ENCODE results near the gene LRTM1. TPM values are rescaled to one million over a fixed set of nuclear protein-coding genes. Genes with fewer than 3 reads are reported as not detected.

Gene LRTM1
- total and polyA plus RNA-seq, 11 donors = not detected

DNA sequence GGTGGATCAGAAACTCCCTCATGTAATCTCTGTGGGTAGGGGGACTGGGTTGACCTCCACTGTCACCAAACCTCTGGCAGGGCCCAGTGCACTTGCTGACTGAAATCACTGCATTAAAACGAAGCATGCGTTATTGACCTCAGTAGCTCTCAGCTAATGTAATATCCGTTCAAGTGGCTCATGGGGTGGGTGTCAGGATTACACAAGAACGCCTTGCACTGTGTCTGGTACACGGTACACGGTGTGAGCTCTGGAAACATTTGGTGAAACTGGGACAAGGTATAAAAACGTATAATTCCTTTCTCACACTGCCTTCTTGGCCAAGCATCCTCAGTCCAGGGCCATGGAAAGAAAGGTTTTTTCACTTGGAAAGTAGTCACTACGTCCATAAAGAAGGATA, 11.9 kb downstream of the LRTM1 start:
- no peak overlapping the region for H3K27ac ChIP-seq
- WGBS, 4 donors = 77 to 82% (median 80%) methylated on average over 8 of the region's 8 CpGs
- ATAC-seq (no peak), DNase-seq (no peak)
- no peaks in the 10 kb centered on the region for H3K4me1 ChIP-seq
- H3K4me3 ChIP-seq = no peak overlapping the region
- H3K9me3 ChIP-seq = peaks cover 0 to 9% (median 3%) of the 10 kb centered on the region in 12 donors
- no peak for TF ChIP-seq POLR2A (IDR thresholded peaks at IDR 0.05)
- TF ChIP-seq, protein P1, sequence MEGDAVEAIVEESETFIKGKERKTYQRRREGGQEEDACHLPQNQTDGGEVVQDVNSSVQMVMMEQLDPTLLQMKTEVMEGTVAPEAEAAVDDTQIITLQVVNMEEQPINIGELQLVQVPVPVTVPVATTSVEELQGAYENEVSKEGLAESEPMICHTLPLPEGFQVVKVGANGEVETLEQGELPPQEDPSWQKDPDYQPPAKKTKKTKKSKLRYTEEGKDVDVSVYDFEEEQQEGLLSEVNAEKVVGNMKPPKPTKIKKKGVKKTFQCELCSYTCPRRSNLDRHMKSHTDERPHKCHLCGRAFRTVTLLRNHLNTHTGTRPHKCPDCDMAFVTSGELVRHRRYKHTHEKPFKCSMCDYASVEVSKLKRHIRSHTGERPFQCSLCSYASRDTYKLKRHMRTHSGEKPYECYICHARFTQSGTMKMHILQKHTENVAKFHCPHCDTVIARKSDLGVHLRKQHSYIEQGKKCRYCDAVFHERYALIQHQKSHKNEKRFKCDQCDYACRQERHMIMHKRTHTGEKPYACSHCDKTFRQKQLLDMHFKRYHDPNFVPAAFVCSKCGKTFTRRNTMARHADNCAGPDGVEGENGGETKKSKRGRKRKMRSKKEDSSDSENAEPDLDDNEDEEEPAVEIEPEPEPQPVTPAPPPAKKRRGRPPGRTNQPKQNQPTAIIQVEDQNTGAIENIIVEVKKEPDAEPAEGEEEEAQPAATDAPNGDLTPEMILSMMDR (IDR thresholded peaks at IDR 0.05) = no peak
- intact Hi-C loops (cut with DNase I) = no loop called here
- no peaks in the 10 kb centered on the region for H3K27me3 ChIP-seq
- no peaks in the 10 kb centered on the region for H3K36me3 ChIP-seq

DNA sequence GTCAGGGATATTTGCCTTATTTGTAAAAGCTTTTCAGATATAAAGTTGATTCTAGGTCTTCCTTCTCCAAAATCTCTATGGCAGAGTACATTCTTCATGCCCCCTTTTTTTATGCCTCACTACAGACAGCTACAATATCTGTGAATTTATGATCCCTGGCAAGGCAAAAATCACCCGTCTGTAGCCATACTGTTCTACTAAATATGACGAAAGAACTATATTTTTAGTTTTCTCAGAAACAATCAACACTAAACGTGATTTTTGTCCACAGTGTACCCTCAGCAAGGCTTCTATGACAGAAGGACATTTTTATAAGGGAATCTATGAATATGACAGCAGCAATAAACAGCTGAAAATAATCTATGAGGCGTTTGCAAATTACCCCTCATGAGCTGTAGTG, 12.7 kb downstream of the LRTM1 start:
- H3K27me3 ChIP-seq = no peaks in the 10 kb centered on the region
- H3K36me3 ChIP-seq = no peaks in the 10 kb centered on the region
- WGBS, 4 donors = 52 to 72% (median 59%) methylated on average over 4 of the region's 4 CpGs
- peaks cover 0 to 9% (median 3%) of the 10 kb centered on the region in 12 donors for H3K9me3 ChIP-seq
- no peak for ATAC-seq
- TF ChIP-seq, protein P1 (IDR thresholded peaks at IDR 0.05) = no peak
- no peak for TF ChIP-seq POLR2A (IDR thresholded peaks at IDR 0.05)
- no peak overlapping the region for H3K4me3 ChIP-seq
- H3K4me1 ChIP-seq = no peaks in the 10 kb centered on the region
- intact Hi-C loops (cut with DNase I) = no loop called here
- DNase-seq = no peak
- no peak overlapping the region for H3K27ac ChIP-seq

DNA sequence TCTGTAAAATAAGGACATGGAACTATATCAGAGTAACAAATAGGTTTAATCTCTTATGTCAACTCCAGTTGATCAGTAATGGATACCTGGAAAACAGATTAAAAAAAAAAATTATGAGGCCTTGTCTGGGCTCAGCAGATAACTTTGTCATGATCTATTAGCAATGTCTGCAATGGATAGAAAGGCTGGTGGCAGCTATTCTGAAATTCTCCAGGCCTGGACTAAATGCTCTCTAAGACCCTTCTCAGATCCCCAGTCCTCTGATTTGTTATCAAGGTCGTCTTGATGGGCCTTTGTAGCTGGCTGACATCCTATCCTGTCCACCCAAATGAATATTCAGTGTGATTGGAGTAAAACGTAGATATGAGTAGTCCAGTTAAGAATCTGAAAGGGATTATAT, 13.7 kb downstream of the LRTM1 start:
- 41 to 55% (median 48%) methylated on average over 2 of the region's 2 CpGs for whole genome bisulfite sequencing, 4 donors
- Histone ChIP-seq H3K27me3 (no peaks in the 10 kb centered on the region), H3K4me3 (no peak overlapping the region), H3K27ac (no peak overlapping the region), H3K36me3 (no peaks in the 10 kb centered on the region), H3K4me1 (no peaks in the 10 kb centered on the region), H3K9me3 (peaks cover 0 to 9% (median 3%) of the 10 kb centered on the region in 12 donors)
- intact Hi-C loops (cut with DNase I) = no loop called here
- no peak for TF ChIP-seq POLR2A (IDR thresholded peaks at IDR 0.05)
- TF ChIP-seq, protein P1 (IDR thresholded peaks at IDR 0.05) = no peak
- DNase-seq (no peak), ATAC-seq (no peak)

DNA sequence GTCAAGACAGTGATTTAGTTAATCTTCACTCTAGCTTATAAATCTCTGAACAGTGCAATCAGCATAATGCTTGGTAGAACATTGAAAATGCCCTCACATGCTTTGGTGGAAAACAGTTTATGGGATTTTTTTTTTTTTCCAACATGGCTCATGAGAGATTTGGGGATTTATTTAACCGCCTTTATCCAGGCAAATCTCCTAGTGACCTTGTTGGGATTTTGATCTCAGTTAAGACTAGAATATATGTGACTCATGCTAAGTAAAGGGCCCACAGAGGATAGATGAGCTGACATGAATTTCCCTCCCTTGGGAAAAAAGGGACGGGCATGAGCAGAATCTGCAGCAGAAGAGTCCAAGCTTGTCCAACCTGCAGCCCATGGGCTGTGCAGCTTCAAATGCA, 18.7 kb downstream of the LRTM1 start:
- DNase-seq = no peak
- Histone ChIP-seq H3K27me3 (no peaks in the 10 kb centered on the region), H3K36me3 (no peaks in the 10 kb centered on the region), H3K27ac (no peak overlapping the region), H3K9me3 (peaks cover 0 to 9% (median 3%) of the 10 kb centered on the region in 12 donors), H3K4me3 (no peak overlapping the region), H3K4me1 (peaks cover 0 to 18% (median 0%) of the 10 kb centered on the region in 12 donors)
- intact Hi-C loops (cut with DNase I) = no loop called here
- no peak for ATAC-seq
- WGBS, 4 donors = 80 to 89% (median 86%) methylated on average over 2 of the region's 2 CpGs
- TF ChIP-seq, protein P1 (IDR thresholded peaks at IDR 0.05) = no peak
- TF ChIP-seq POLR2A (IDR thresholded peaks at IDR 0.05) = no peak
